Pulmonary artery endothelial cell (primary cell): ENCODE results near the gene MXD3. TPM values are rescaled to one million over a fixed set of nuclear protein-coding genes. Genes with fewer than 3 reads are reported as not detected.
"Not testable (repeated sequence)": the region's sequence is repeated elsewhere in the genome, so short reads cannot be mapped to it uniquely, and the experiment has no call there.

Experiments used
- DNase-seq: peaks from one replicate; pipeline ENCODE4 v3.0.0-alpha.2; 2011; ENCODE audit warnings: low read depth, low spot score
- total RNA-seq: library from RNA; depleted of rRNA; stranded (reverse); fragments of >200 nt; gene quantifications from 2 replicates; pipeline ENCODE4 v1.2.3, GENCODE V29; 2014

MXD3 gene
- total RNA-seq: 14.0 and 19.8 TPM in 2 replicates

- DNase-seq: peak; percentile 68
Observed at GRCh38 chr5:177311723-177312648, at the start of gene MXD3. TSS of gene MXD3 (minus strand) at chr5:177311898. CDS start at chr5:177311830, 68 bp downstream.

GRCh38 chr5:177360740-177361139, 49.0 kb upstream of the MXD3 start:
- not testable (repeated sequence) for DNase-seq

GRCh38 chr5:177359860-177360259, 48.2 kb upstream of the MXD3 start:
- no peak for DNase-seq

GRCh38 chr5:177359451-177359851, 47.8 kb upstream of the MXD3 start:
- DNase-seq: no peak

- no peak for DNase-seq
Observed at GRCh38 chr5:177358370-177358819, 46.7 kb upstream of the MXD3 start.

- DNase-seq: peak; percentile 45
Observed at GRCh38 chr5:177357459-177358351, 46.0 kb upstream of the MXD3 start, which contains the start of gene RGS14. TSS of gene RGS14 (plus strand) at chr5:177357924. CDS start at chr5:177358025, 101 bp downstream.

- no peak for DNase-seq
Observed at GRCh38 chr5:177357146-177357458, 45.4 kb upstream of the MXD3 start.

GRCh38 chr5:177356746-177357145, 45.0 kb upstream of the MXD3 start:
- DNase-seq: no peak

- no peak for DNase-seq
Observed at GRCh38 chr5:177355868-177356168, 44.1 kb upstream of the MXD3 start.

GRCh38 chr5:177355162-177355867, 43.6 kb upstream of the MXD3 start:
- DNase-seq: no peak

GRCh38 chr5:177354711-177355110, 43.0 kb upstream of the MXD3 start:
- DNase-seq: no peak

GRCh38 chr5:177354256-177354655, 42.6 kb upstream of the MXD3 start:
- no peak for DNase-seq

- DNase-seq: no peak
Observed at GRCh38 chr5:177353093-177353492, 41.4 kb upstream of the MXD3 start.

- peak; percentile 87 for DNase-seq
Observed at GRCh38 chr5:177351392-177352329, 40.0 kb upstream of the MXD3 start, which contains the start of gene LMAN2. TSS of gene LMAN2 (minus strand) at chr5:177351668. CDS start at chr5:177351647, 21 bp downstream.

GRCh38 chr5:177350776-177351391, 39.2 kb upstream of the MXD3 start:
- no peak for DNase-seq

- DNase-seq: no peak
Observed at GRCh38 chr5:177349762-177350161, 38.1 kb upstream of the MXD3 start.

- DNase-seq: no peak
Observed at GRCh38 chr5:177349362-177349647, 37.6 kb upstream of the MXD3 start.

GRCh38 chr5:177347699-177348098, 36.0 kb upstream of the MXD3 start:
- DNase-seq: no peak

GRCh38 chr5:177346820-177347219, 35.1 kb upstream of the MXD3 start:
- DNase-seq: no peak

- no peak for DNase-seq
Observed at GRCh38 chr5:177344891-177345290, 33.2 kb upstream of the MXD3 start.
